GM19455 (cell line): ENCODE measurements around the gene DENND1C.
"Not testable (repeated sequence)": the region's sequence is repeated elsewhere in the genome, so short reads cannot be mapped to it uniquely, and the experiment has no call there.

Experiments
- ATAC-seq: cut with Tn5 transposase; IDR thresholded peaks from one replicate; pipeline ENCODE4 v1.9.1; 2021; ENCODE audit not compliant: unreplicated experiment

Gene DENND1C

DNA sequence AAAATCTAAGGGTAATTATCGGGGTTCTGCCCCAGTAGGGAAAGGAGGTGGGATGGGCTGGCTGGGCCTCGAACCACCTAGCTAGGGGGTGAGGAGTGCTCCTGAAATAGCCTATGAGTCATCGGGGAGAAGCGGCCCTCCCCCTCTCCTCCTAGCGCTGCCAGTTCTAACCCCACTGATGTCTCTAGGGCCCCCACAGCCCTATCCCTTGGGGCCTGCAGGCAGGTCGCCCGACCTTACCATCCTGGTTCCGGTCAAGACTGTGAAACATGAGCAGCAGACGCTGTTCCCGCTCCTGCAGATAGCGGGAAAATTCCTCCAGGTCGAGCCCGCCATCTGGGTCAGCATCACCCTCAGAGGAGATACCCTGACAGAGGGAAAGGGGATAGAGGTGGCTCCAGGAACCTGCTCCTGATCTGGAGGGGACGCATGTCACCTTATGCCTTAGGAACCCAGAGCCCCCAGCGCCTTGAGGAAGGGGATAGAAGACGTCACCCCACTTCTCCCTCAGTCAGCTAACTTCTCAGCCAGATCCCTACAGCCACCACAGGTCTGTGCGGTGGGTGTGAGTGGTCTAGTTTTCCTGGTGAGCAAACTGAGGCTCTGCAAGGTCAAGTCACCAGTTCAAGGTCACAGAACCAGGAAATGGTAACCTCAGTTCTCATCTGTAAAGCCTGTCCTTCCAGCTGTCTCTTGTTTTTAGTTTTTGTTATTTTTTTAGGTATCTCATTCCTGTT is 23.5 kb downstream of the DENND1C start:
- no peak for ATAC-seq

- no peak for ATAC-seq
These were observed 25.7 kb downstream of the DENND1C start for GRCh38 chr19:6455924-6456323.

DNA sequence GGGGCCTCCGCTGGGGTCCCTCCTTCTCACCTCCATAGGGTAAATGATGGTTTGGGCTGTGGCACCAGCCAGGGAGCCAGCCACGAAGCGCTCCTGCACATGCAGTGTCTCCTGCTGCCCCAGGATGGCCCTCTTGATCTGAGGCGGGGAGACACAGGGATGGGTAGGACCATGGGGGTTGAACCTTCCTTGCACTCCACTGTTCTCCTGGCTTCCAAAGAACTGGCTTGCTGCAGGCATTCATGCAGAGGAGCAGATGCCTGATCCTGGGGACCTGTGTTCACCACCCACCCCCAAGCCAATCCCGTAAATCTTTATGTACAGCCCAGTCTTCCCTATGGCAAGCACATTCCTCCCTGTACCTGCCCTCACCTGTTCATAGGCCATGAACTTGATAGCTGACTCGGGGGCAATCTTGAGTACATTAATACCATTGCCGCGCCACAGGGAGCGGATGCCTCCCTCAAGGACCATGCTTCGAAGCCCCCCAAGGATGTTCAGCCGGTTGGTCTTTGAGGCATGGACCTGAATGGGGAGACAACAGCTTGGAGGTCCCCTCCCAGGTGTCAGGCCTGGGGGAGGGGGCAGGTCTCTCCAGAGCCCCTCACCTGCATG is 27.5 kb downstream of the DENND1C start:
- ATAC-seq: no peak

GRCh38 chr19:6452899-6453298 is 28.7 kb downstream of the DENND1C start:
- ATAC-seq: no peak

GRCh38 chr19:6452223-6452614 is 29.4 kb downstream of the DENND1C start:
- ATAC-seq: no peak

- ATAC-seq: no peak
These were observed 29.9 kb downstream of the DENND1C start for GRCh38 chr19:6451583-6452222.

GRCh38 chr19:6450166-6450565 is 31.4 kb downstream of the DENND1C start:
- ATAC-seq: no peak

- ATAC-seq: no peak
These were observed 33.5 kb downstream of the DENND1C start for GRCh38 chr19:6448045-6448444.

GRCh38 chr19:6446452-6446851 is 35.1 kb downstream of the DENND1C start:
- ATAC-seq: no peak

DNA sequence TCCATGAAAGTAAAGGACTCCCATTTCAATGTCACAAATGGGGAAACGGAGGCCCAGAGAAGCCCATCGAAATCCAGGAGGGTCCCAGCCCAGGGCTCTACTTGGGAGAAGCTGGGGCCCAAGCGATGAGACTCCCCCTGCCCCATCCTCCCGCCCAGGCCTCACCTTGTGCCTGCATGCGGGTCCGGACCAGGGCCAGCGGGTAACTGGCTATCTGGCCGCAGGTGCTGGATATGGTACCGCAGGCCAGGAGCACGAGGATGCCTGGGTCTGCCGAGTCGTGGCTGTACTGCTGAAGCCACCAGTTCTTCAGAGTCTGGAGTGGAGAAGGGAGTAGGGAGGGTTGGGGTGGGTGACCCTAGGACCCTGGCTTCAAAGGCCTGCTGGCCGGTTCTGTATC is 37.6 kb downstream of the DENND1C start:
- ATAC-seq: no peak

- ATAC-seq: no peak
These were observed 39.4 kb downstream of the DENND1C start for GRCh38 chr19:6442087-6442688.

GRCh38 chr19:6440905-6441304 is 40.7 kb downstream of the DENND1C start:
- no peak for ATAC-seq

- no peak for ATAC-seq
These were observed 41.8 kb downstream of the DENND1C start for GRCh38 chr19:6439743-6440142.

GRCh38 chr19:6433663-6434062 is 47.9 kb downstream of the DENND1C start, which contains the start of gene SLC25A41:
TSS of gene SLC25A41 (minus strand) at chr19:6433763. CDS start at chr19:6433693, 70 bp downstream.
- no peak for ATAC-seq

DNA sequence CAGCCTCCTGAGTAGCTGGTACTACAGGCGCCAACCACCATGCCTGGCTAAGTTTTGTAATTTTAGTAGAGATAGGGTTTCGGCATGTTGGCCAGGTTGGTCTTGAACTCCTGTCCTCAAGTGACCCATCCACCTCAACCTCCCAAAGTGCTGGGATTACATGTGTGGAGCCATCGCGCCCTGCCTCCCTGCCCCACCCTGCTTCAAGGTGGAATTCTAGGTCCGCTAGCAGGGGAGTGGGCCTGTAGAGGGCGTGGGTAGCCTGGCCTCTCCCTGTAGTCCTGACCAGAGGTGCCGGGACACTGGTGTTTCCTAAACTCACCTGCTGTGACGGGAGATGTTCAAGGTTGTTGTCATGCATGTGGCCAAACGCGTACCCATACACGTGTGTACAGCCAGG is 48.4 kb downstream of the DENND1C start:
- no peak for ATAC-seq

DNA sequence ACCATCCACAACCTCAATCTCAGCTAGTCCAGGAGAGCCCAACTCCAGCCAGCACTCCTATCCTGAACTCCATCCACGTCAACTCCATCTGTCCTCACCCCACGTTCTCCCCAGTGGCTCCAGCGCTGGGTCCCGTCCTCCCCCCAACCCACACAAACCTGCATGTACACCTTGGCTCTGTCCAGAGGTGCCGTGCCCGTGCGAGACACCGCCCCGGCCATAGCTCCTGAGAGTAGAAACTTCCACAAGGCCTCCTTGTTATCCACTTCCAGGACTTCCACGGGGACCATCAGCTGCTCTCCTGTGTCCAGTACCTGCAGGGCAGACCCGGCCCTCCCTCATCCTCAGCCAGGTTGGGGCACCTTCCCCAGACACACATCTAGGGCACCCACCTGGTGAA is 49.7 kb downstream of the DENND1C start:
- ATAC-seq: no peak

DNA sequence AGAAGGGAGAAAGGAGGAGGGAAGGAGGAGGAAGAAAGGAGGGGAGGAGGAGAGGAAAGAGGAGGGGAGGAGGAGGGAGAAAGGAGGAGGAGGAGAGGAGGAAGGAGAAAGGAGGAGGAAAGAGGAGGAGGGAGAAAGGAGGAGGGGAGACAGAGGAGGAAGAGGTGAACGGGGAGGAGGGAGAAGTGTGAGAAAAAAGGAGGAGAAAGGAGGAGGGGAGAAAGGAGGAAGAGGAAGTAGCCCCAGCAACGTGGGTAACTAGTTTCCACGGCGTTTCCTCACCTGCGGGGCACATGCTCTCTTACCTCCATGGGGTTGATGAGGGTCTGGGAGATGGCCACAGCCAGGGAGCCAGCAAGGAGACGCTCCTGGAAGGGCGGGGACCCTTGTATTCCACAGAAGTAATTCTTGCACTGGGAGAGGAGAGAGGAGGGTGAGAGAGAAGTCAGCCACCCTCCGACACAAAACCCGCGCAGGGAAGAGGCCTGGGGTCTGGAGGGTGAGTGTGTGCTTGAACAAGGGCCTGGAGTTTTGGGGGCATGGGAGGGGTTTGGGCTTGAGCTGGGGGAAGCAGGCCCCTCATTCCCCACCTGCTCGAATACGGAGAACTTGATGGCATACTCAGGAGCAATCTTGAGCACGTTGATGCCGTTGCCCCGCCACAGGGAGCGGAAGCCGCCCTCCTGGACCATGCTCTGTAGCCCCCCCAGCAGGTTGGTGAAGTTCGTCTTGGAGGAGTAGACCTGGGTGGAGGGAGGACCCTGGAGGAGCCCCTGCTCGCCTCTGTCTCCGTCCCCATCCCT is 52.0 kb downstream of the DENND1C start:
- ATAC-seq: no peak

DNA sequence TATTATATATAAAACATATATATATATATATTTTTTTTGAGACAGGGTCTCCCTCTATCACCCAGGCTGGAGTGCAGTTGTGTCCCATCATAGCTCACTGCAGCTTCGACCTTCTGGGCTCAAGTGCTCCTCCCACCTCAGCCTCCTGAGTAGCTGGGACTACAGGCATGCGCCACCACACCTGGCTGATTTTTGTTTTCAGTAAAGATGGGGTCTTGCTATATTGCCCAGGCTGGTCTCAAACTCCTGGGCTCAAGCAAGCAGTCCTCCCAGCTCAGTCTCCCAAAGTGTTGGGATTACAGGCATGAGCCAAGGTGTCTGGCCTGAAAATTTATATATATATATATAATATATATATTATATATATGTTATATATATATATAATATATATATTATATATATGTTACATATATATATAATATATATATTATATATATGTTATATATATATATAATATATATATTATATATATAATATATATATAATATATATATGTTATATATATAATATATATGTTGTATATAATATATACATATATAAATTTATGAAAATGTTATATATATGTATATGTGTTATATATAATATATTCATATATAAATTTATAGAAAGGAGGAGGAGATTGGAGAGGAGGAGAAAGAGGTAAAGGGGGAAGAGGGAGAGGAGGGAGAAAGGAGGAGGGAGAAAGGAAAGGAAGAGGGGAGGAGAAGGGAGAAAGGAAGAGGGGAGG is 52.7 kb downstream of the DENND1C start:
- not testable (repeated sequence) for ATAC-seq

DNA sequence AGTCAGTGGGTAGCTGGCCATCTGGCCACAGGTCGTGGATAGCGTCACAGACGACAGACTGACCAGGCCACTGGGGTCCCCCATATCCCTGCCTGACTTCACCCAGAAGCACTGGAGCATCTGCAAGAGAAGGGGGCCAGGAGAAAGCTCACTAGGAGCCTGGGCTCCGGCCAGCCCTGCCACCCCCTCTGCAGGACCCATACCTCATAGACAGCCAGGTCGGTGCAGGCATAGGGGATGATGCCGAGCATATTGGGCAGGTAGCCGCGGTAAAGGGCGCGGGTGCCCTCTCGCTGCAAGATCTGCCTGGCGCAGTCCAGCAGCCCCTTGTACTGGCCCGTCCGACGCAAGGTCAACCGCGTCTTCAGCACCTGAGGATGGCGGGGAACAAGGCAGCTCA is 54.5 kb downstream of the DENND1C start:
- ATAC-seq: no peak
